Epithelial cell of proximal tubule (primary cell): ENCODE measurements around the gene NPAS3. TPM values are rescaled to one million over a fixed set of nuclear protein-coding genes. Genes with fewer than 3 reads are reported as not detected.

Experiments used
- DNase-seq: peaks from one replicate; pipeline ENCODE4 v3.0.0-alpha.2; 2011; ENCODE audit warnings: low read depth
- H3K4me3 ChIP-seq: 2 replicates; pipeline ENCODE4 v1.5.1; 2011; ENCODE audit warnings: low read depth, mild to moderate bottlenecking, low read length
- CTCF ChIP-seq: conservative IDR thresholded peaks from 2 replicates; pipeline ENCODE4 v1.5.1; 2012; ENCODE audit warnings: low read depth, mild to moderate bottlenecking, low read length
- total RNA-seq: library from RNA; depleted of rRNA; stranded (reverse); fragments of >200 nt; gene quantifications from 2 replicates; pipeline ENCODE4 v1.2.3, GENCODE V29; 2015

NPAS3 gene
- total RNA-seq, 1 donor from 2014 or later: 0.35 TPM

- no peak for DNase-seq
- H3K4me3 ChIP-seq: no peak overlapping the region
- peak; percentile 61 for TF ChIP-seq CTCF
Measured at GRCh38 chr14:33432407-33433023, 493.8 kb downstream of the NPAS3 start.

- TF ChIP-seq CTCF: no peak
- no peak for DNase-seq
- no peak overlapping the region for H3K4me3 ChIP-seq
Measured at GRCh38 chr14:33433396-33433795, 494.7 kb downstream of the NPAS3 start.

GRCh38 chr14:33435911-33436689 is 497.4 kb downstream of the NPAS3 start:
- TF ChIP-seq CTCF: no peak
- no peak overlapping the region for H3K4me3 ChIP-seq
- DNase-seq: peak; percentile 31

GRCh38 chr14:33441633-33442032 is 503.0 kb downstream of the NPAS3 start:
- no peak for DNase-seq
- no peak overlapping the region for H3K4me3 ChIP-seq
- no peak for TF ChIP-seq CTCF

GRCh38 chr14:33444136-33444535 is 505.5 kb downstream of the NPAS3 start:
- TF ChIP-seq CTCF: no peak
- no peak for DNase-seq
- no peak overlapping the region for H3K4me3 ChIP-seq

- no peak for DNase-seq
- no peak overlapping the region for H3K4me3 ChIP-seq
- no peak for TF ChIP-seq CTCF
Measured at GRCh38 chr14:33449268-33449667, 510.6 kb downstream of the NPAS3 start.
